GM19099 (cell line): ENCODE data around the gene STK24.

Source experiments
- POLR2A ChIP-seq: IDR thresholded peaks from 3 replicates; pipeline ENCODE4 v1.6.1; 2011; ENCODE audit warnings: low read depth; ENCODE audit not compliant: insufficient read length; ENCODE audit errors: extremely low read depth

STK24 gene

GRCh38 chr13:98411013-98411412, 165.9 kb downstream of the STK24 start:
- no peak for TF ChIP-seq POLR2A

- TF ChIP-seq POLR2A: no peak
Measured at GRCh38 chr13:98410612-98411011, 166.3 kb downstream of the STK24 start.

GRCh38 chr13:98409281-98409680, 167.6 kb downstream of the STK24 start:
- TF ChIP-seq POLR2A: no peak

- TF ChIP-seq POLR2A: no peak
Measured at GRCh38 chr13:98407575-98407974, 169.3 kb downstream of the STK24 start.

- TF ChIP-seq POLR2A: no peak
Measured at GRCh38 chr13:98406971-98407370, 169.9 kb downstream of the STK24 start.

GRCh38 chr13:98406427-98406826, 170.5 kb downstream of the STK24 start:
- no peak for TF ChIP-seq POLR2A

- TF ChIP-seq POLR2A: no peak
Measured at GRCh38 chr13:98405690-98406344, 171.1 kb downstream of the STK24 start.

GRCh38 chr13:98405107-98405571, 171.8 kb downstream of the STK24 start:
- no peak for TF ChIP-seq POLR2A

- TF ChIP-seq POLR2A: no peak
Measured at GRCh38 chr13:98403076-98403475, 173.8 kb downstream of the STK24 start.

- no peak for TF ChIP-seq POLR2A
Measured at GRCh38 chr13:98401934-98402333, 175.0 kb downstream of the STK24 start.

GRCh38 chr13:98399756-98400155, 177.2 kb downstream of the STK24 start:
- no peak for TF ChIP-seq POLR2A

- TF ChIP-seq POLR2A: no peak
Measured at GRCh38 chr13:98398581-98398980, 178.3 kb downstream of the STK24 start.

- TF ChIP-seq POLR2A: no peak
Measured at GRCh38 chr13:98397861-98398260, 179.0 kb downstream of the STK24 start.

- TF ChIP-seq POLR2A: no peak
Measured at GRCh38 chr13:98397221-98397620, 179.7 kb downstream of the STK24 start.

- TF ChIP-seq POLR2A: no peak
Measured at GRCh38 chr13:98396071-98396710, 180.7 kb downstream of the STK24 start.
